Measurements from ENCODE around the gene C16orf96.

C16orf96 gene

GRCh38 chr16:4615384-4616046, 59.4 kb downstream of the C16orf96 start:
- intact Hi-C loops (cut with micrococcal nuclease), result loop anchor here (1.0 kb wide), 1 partner anchor 9 kb away; the partner anchor contains the start of gene MGRN1
- Mint-ChIP-seq H3K4me1 (ENCODE audit: low read depth) (peaks cover 61% of the 10 kb centered on the region), H3K9me3 (no peaks in the 10 kb centered on the region), H3K27me3 (no peaks in the 10 kb centered on the region), H3K4me3 (peak overlapping the region; percentile 81), H3K27ac (peak overlapping the region; percentile 98), H3K36me3 (ENCODE audit: low read depth) (peaks cover 15% of the 10 kb centered on the region)

- intact Hi-C loops (cut with micrococcal nuclease), result loop anchor here (1.0 kb wide), 1 partner anchor 8 kb away; the partner anchor contains the start of gene MGRN1
These were observed 60.1 kb downstream of the C16orf96 start for GRCh38 chr16:4616047-4616811.

GRCh38 chr16:4617880-4618279, 61.7 kb downstream of the C16orf96 start:
- intact Hi-C loops (cut with micrococcal nuclease), result no loop called here
- no peaks in the 10 kb centered on the region for H3K27me3 Mint-ChIP-seq
- H3K9me3 Mint-ChIP-seq, result no peaks in the 10 kb centered on the region
- peak overlapping the region; percentile 98 for H3K27ac Mint-ChIP-seq
- H3K4me3 Mint-ChIP-seq, result no peak overlapping the region
- H3K4me1 Mint-ChIP-seq (ENCODE audit: low read depth), result peaks cover 42% of the 10 kb centered on the region
- H3K36me3 Mint-ChIP-seq (ENCODE audit: low read depth), result peaks cover 6% of the 10 kb centered on the region

More at GRCh38 chr16:4616047-4616811, 60.1 kb downstream of the C16orf96 start:
- Mint-ChIP-seq H3K4me1 (ENCODE audit: low read depth) (peaks cover 54% of the 10 kb centered on the region), H3K27ac (peak overlapping the region; percentile 98), H3K9me3 (no peaks in the 10 kb centered on the region), H3K27me3 (no peaks in the 10 kb centered on the region), H3K4me3 (peak overlapping the region; percentile 86), H3K36me3 (ENCODE audit: low read depth) (peaks cover 10% of the 10 kb centered on the region)

GRCh38 chr16:4618645-4619418, 62.7 kb downstream of the C16orf96 start:
- H3K27ac Mint-ChIP-seq, result no peak overlapping the region
- intact Hi-C loops (cut with micrococcal nuclease), result no loop called here
- no peaks in the 10 kb centered on the region for H3K9me3 Mint-ChIP-seq
- H3K27me3 Mint-ChIP-seq, result no peaks in the 10 kb centered on the region
- peaks cover 6% of the 10 kb centered on the region for H3K36me3 Mint-ChIP-seq (ENCODE audit: low read depth)
- no peak overlapping the region for H3K4me3 Mint-ChIP-seq
- peaks cover 43% of the 10 kb centered on the region for H3K4me1 Mint-ChIP-seq (ENCODE audit: low read depth)

GRCh38 chr16:4623593-4623992, 67.5 kb downstream of the C16orf96 start:
- Mint-ChIP-seq H3K36me3 (ENCODE audit: low read depth) (peaks cover 39% of the 10 kb centered on the region), H3K4me3 (peak overlapping the region; percentile 23), H3K9me3 (no peaks in the 10 kb centered on the region), H3K27me3 (no peaks in the 10 kb centered on the region), H3K27ac (peak overlapping the region; percentile 97), H3K4me1 (ENCODE audit: low read depth) (peaks cover 49% of the 10 kb centered on the region)
- intact Hi-C loops (cut with micrococcal nuclease), result no loop called here

GRCh38 chr16:4624015-4624826, 68.1 kb downstream of the C16orf96 start, which contains the start of gene MGRN1:
TSS of gene MGRN1 (plus strand) at chr16:4624826. CDS start at chr16:4624961, 135 bp downstream.
- Mint-ChIP-seq H3K27me3 (no peaks in the 10 kb centered on the region), H3K4me1 (ENCODE audit: low read depth) (peaks cover 56% of the 10 kb centered on the region), H3K27ac (peak within 1 kb of the TSS; percentile 97), H3K4me3 (peak within 1 kb of the TSS; percentile 98), H3K9me3 (no peaks in the 10 kb centered on the region), H3K36me3 (ENCODE audit: low read depth) (peaks cover 45% of the 10 kb centered on the region)
- intact Hi-C loops (cut with micrococcal nuclease), result loop anchor here (1.0 kb wide), 2 partner anchors 8 to 56 kb away; no protein-coding TSS in a partner anchor

- intact Hi-C loops (cut with micrococcal nuclease), result loop anchor here (1.0 to 5.0 kb wide), 3 partner anchors 9 to 55 kb away; no protein-coding TSS in a partner anchor
- peaks cover 53% of the 10 kb centered on the region for H3K36me3 Mint-ChIP-seq (ENCODE audit: low read depth)
- no peaks in the 10 kb centered on the region for H3K27me3 Mint-ChIP-seq
- H3K4me1 Mint-ChIP-seq (ENCODE audit: low read depth), result peaks cover 57% of the 10 kb centered on the region
- no peaks in the 10 kb centered on the region for H3K9me3 Mint-ChIP-seq
- peak overlapping the region; percentile 97 for H3K27ac Mint-ChIP-seq
- peak overlapping the region; percentile 98 for H3K4me3 Mint-ChIP-seq
These were observed 68.9 kb downstream of the C16orf96 start for GRCh38 chr16:4624827-4625559.

GRCh38 chr16:4625560-4626159, 69.5 kb downstream of the C16orf96 start:
- H3K9me3 Mint-ChIP-seq, result no peaks in the 10 kb centered on the region
- intact Hi-C loops (cut with micrococcal nuclease), result loop anchor here (5.0 kb wide), 1 partner anchor 37 kb away; no protein-coding TSS in a partner anchor
- no peaks in the 10 kb centered on the region for H3K27me3 Mint-ChIP-seq
- H3K27ac Mint-ChIP-seq, result peak overlapping the region; percentile 97
- H3K36me3 Mint-ChIP-seq (ENCODE audit: low read depth), result peaks cover 51% of the 10 kb centered on the region
- H3K4me3 Mint-ChIP-seq, result peak overlapping the region; percentile 98
- peaks cover 57% of the 10 kb centered on the region for H3K4me1 Mint-ChIP-seq (ENCODE audit: low read depth)

- intact Hi-C loops (cut with micrococcal nuclease), result loop anchor here (5.0 kb wide), 1 partner anchor 36 kb away; no protein-coding TSS in a partner anchor
- Mint-ChIP-seq H3K4me3 (peak overlapping the region; percentile 98), H3K27me3 (no peaks in the 10 kb centered on the region), H3K4me1 (ENCODE audit: low read depth) (peaks cover 57% of the 10 kb centered on the region), H3K36me3 (ENCODE audit: low read depth) (peaks cover 51% of the 10 kb centered on the region), H3K27ac (peak overlapping the region; percentile 97), H3K9me3 (no peaks in the 10 kb centered on the region)
These were observed 70.3 kb downstream of the C16orf96 start for GRCh38 chr16:4626396-4626795.

- Mint-ChIP-seq H3K27me3 (no peaks in the 10 kb centered on the region), H3K27ac (no peak overlapping the region), H3K4me1 (ENCODE audit: low read depth) (peaks cover 52% of the 10 kb centered on the region), H3K4me3 (no peak overlapping the region), H3K9me3 (no peaks in the 10 kb centered on the region), H3K36me3 (ENCODE audit: low read depth) (peaks cover 59% of the 10 kb centered on the region)
- intact Hi-C loops (cut with micrococcal nuclease), result loop anchor here (5.0 kb wide), 1 partner anchor 34 kb away; no protein-coding TSS in a partner anchor
These were observed 72.1 kb downstream of the C16orf96 start for GRCh38 chr16:4628283-4628682.

GRCh38 chr16:4631444-4631843, 75.3 kb downstream of the C16orf96 start:
- Mint-ChIP-seq H3K36me3 (ENCODE audit: low read depth) (peaks cover 72% of the 10 kb centered on the region), H3K27ac (no peak overlapping the region), H3K9me3 (no peaks in the 10 kb centered on the region), H3K4me1 (ENCODE audit: low read depth) (peaks cover 45% of the 10 kb centered on the region), H3K4me3 (no peak overlapping the region), H3K27me3 (no peaks in the 10 kb centered on the region)
- intact Hi-C loops (cut with micrococcal nuclease), result no loop called here

All from dendritic cell treated with granulocyte-macrophage colony-stimulating factor and Interleukin-4, amounts not matched to agents 40 ng/mL and 50 ng/mL, for 4 days (primary cell).